Myocyte (in vitro differentiated cells): Measurements from ENCODE around the gene CCDC117. TPM values are rescaled to one million over a fixed set of nuclear protein-coding genes. Genes with fewer than 3 reads are reported as not detected.
"Not testable (repeated sequence)": the region's sequence is repeated elsewhere in the genome, so short reads cannot be mapped to it uniquely, and the experiment has no call there.

Experiments
- DNase-seq: peaks from one replicate; pipeline ENCODE4 v3.0.0-alpha.2; 2012; ENCODE audit warnings: low read depth
- polyA plus RNA-seq: library from polyadenylated mRNA; unstranded; fragments of >200 nt; gene quantifications from one replicate; pipeline ENCODE4 v1.2.1, GENCODE V29; 2012; ENCODE audit warnings: missing spikeins
- total RNA-seq: library from RNA; depleted of rRNA; stranded (reverse); fragments of >200 nt; gene quantifications from 2 replicates; pipeline ENCODE4 v1.2.3, GENCODE V29; 2014

CCDC117 gene
- 35.1 and 37.1 TPM in 2 replicates for total RNA-seq
- polyA plus RNA-seq = 9.4 TPM

- DNase-seq = peak; percentile 97
Observed at GRCh38 chr22:28772633-28773460, at the start of gene CCDC117. Gene CCDC117, plus strand, starts transcription at chr22:28772695. Its CDS starts 155 bp downstream, at chr22:28772850.

GRCh38 chr22:28728002-28728401 lies 44.5 kb upstream of the CCDC117 start:
- DNase-seq = no peak

- DNase-seq = no peak
Observed at GRCh38 chr22:28728621-28729313, 43.7 kb upstream of the CCDC117 start.

- no peak for DNase-seq
Observed at GRCh38 chr22:28730179-28730578, 42.3 kb upstream of the CCDC117 start.

- no peak for DNase-seq
Observed at GRCh38 chr22:28734393-28734792, 38.1 kb upstream of the CCDC117 start.

GRCh38 chr22:28736301-28737155 lies 36.0 kb upstream of the CCDC117 start:
- no peak for DNase-seq

- no peak for DNase-seq
Observed at GRCh38 chr22:28737701-28738100, 34.8 kb upstream of the CCDC117 start.

- DNase-seq = not testable (repeated sequence)
Observed at GRCh38 chr22:28738876-28739275, 33.6 kb upstream of the CCDC117 start.

- no peak for DNase-seq
Observed at GRCh38 chr22:28741200-28741784, 31.2 kb upstream of the CCDC117 start.

GRCh38 chr22:28741785-28742561 lies 30.5 kb upstream of the CCDC117 start, which contains the start of the genes CHEK2 and HSCB:
Gene CHEK2, minus strand, starts transcription at chr22:28741820. Its CDS starts 7,099 bp downstream, at chr22:28734721.
Gene HSCB, plus strand, starts transcription at chr22:28742039. Its CDS starts 57 bp downstream, at chr22:28742096.
- DNase-seq = peak; percentile 99

GRCh38 chr22:28742562-28742962 lies 29.9 kb upstream of the CCDC117 start:
- DNase-seq = no peak

GRCh38 chr22:28743852-28744251 lies 28.6 kb upstream of the CCDC117 start:
- DNase-seq = no peak

- no peak for DNase-seq
Observed at GRCh38 chr22:28750471-28750881, 22.0 kb upstream of the CCDC117 start.

GRCh38 chr22:28754512-28754911 lies 18.0 kb upstream of the CCDC117 start:
- DNase-seq = not testable (repeated sequence)

GRCh38 chr22:28759861-28760560 lies 12.5 kb upstream of the CCDC117 start:
- peak; percentile 43 for DNase-seq

GRCh38 chr22:28761449-28761755 lies 11.1 kb upstream of the CCDC117 start:
- DNase-seq = no peak

GRCh38 chr22:28762000-28762399 lies 10.5 kb upstream of the CCDC117 start:
- DNase-seq = not testable (repeated sequence)

- no peak for DNase-seq
Observed at GRCh38 chr22:28766628-28767027, 5.9 kb upstream of the CCDC117 start.

- DNase-seq = no peak
Observed at GRCh38 chr22:28768701-28769393, 3.6 kb upstream of the CCDC117 start.
